Neural progenitor cell (in vitro differentiated cells): ENCODE results near the gene JAZF1.

Experiments used
- EZH2 ChIP-seq: fragments of 200-600 bp; sonication (generic); IDR thresholded peaks from 2 replicates; pipeline ENCODE4 v1.6.1; 2017; ENCODE audit warnings: antibody characterized with exemption, mild to moderate bottlenecking, moderate library complexity
- TF ChIP-seq, protein P1 (sequence below): fragments of 200-600 bp; sonication (generic); IDR thresholded peaks from 2 replicates; pipeline ENCODE4 v1.5.1; 2017; ENCODE audit warnings: antibody characterized with exemption, mild to moderate bottlenecking

DNA sequence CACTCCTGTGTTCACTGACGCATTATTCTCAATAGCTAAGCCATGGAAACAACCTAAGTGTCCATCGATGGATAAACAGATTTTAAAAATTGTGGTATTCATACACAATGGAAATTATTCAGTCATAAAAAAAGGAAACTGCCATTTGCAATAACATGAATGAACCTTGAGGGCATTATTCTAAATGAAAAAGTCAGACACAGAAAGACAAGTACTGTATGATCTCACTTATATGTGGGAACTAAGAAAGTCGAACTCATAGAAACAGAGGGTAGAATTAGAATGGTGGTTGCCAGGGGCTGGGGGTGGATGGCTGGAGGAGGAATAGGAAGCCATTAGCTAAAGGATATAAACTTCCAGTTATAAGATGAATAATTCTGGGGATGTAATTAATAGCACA is 71.8 kb downstream of the JAZF1 start:
- TF ChIP-seq, protein P1, sequence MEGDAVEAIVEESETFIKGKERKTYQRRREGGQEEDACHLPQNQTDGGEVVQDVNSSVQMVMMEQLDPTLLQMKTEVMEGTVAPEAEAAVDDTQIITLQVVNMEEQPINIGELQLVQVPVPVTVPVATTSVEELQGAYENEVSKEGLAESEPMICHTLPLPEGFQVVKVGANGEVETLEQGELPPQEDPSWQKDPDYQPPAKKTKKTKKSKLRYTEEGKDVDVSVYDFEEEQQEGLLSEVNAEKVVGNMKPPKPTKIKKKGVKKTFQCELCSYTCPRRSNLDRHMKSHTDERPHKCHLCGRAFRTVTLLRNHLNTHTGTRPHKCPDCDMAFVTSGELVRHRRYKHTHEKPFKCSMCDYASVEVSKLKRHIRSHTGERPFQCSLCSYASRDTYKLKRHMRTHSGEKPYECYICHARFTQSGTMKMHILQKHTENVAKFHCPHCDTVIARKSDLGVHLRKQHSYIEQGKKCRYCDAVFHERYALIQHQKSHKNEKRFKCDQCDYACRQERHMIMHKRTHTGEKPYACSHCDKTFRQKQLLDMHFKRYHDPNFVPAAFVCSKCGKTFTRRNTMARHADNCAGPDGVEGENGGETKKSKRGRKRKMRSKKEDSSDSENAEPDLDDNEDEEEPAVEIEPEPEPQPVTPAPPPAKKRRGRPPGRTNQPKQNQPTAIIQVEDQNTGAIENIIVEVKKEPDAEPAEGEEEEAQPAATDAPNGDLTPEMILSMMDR = no peak
- no peak for TF ChIP-seq EZH2
